Astrocyte of the cerebellum (primary cell): ENCODE measurements around the gene PDE6A.

ENCODE experiments used
- DNase-seq: peaks from one replicate; pipeline ENCODE4 v3.0.0-alpha.2; 2011; ENCODE audit warnings: low read depth
- H3K4me3 ChIP-seq: 2 replicates; pipeline ENCODE4 v1.5.1; 2011; ENCODE audit warnings: mild to moderate bottlenecking, low read depth, low read length, moderate library complexity
- CTCF ChIP-seq: IDR thresholded peaks from 2 replicates; pipeline ENCODE4 v1.5.1; 2012; ENCODE audit warnings: low read length, low read depth, moderate library complexity, mild to moderate bottlenecking; ENCODE audit errors: missing control alignments
- in situ Hi-C: cut with HindIII; loops from 2 replicates; pipeline ENCODE4 v1.10.0; 2017; ENCODE audit warnings: low sequenced_read_pairs

The PDE6A gene

GRCh38 chr5:149942199-149942598 lies 2.4 kb downstream of the PDE6A start:
- in situ Hi-C loops, result loop anchor here (10.0 kb wide), 1 partner anchor 63 kb away; the partner anchor contains the start of genes HMGXB3 and TIGD6
- TF ChIP-seq CTCF, result no peak

DNA sequence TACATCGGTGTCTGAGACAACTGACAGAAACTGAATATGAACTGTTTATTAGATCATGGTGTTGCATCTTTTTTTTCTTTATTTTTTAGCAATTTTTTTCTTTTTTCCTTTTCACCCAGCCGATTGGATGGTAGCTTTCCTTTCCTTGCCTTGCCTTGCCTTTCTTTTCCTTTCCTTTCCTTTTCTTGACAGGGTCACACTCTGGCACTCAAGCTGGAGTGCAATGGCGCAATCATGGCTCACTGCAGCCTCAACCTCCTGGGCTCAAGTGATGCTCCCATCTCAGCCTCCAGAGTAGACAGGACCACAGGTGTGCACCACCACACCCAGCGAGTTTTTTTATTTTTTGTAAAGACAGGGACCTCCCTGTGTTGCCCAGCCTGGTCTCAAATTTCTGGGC lies 2.8 kb downstream of the PDE6A start:
- no peak for TF ChIP-seq CTCF
- no peak overlapping the region for H3K4me3 ChIP-seq
- no peak for DNase-seq
- in situ Hi-C loops, result loop anchor here (10.0 kb wide), 1 partner anchor 63 kb away; the partner anchor contains the start of genes HMGXB3 and TIGD6

More at GRCh38 chr5:149942199-149942598, 2.4 kb downstream of the PDE6A start:
- DNase-seq, result no peak
- no peak overlapping the region for H3K4me3 ChIP-seq

- no peak for DNase-seq
- no peak for TF ChIP-seq CTCF
- H3K4me3 ChIP-seq, result no peak overlapping the region
- in situ Hi-C loops, result loop anchor here (10.0 kb wide), 1 partner anchor 64 kb away; the partner anchor contains the start of genes HMGXB3 and TIGD6
Observed at GRCh38 chr5:149940941-149941644, 3.5 kb downstream of the PDE6A start.

GRCh38 chr5:149940077-149940574 lies 4.5 kb downstream of the PDE6A start:
- in situ Hi-C loops, result loop anchor here (10.0 kb wide), 1 partner anchor 65 kb away; the partner anchor contains the start of genes HMGXB3 and TIGD6
- DNase-seq, result no peak
- no peak for TF ChIP-seq CTCF
- H3K4me3 ChIP-seq, result no peak overlapping the region

GRCh38 chr5:149939546-149939945 lies 5.0 kb downstream of the PDE6A start:
- TF ChIP-seq CTCF, result no peak
- no peak for DNase-seq
- in situ Hi-C loops, result no loop called here
- H3K4me3 ChIP-seq, result no peak overlapping the region

DNA sequence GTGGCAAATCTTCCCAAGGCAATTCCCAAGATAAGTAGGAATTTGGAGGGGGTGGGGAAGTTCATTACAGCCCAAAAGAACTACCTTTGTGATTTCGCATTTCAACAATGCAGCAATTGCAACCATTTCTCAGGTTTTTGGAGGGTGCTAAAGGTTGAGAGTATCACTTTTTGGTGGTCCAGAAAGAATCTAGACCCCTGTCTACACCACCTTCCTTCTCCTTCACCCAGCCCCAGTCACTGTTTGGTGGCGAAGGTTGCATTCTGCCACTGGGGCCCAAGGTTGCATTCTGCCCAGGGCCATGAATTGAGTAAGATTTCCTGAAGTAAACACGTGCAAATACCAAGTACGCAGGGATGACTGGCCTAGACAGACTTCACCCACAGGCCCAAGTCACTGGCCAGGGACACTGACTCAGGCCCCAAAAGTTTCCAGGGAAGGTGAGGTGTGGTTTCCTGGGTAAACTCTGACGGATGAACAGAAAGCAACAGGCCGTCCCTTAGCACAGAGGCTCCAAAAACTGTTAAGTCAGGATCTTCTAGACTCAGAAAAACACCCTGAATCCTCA lies 5.7 kb downstream of the PDE6A start:
- no peak for TF ChIP-seq CTCF
- in situ Hi-C loops, result no loop called here
- no peak for DNase-seq
- H3K4me3 ChIP-seq, result no peak overlapping the region
